Naive B cell (primary cell): ENCODE data around the gene SEC31B. TPM values are rescaled to one million over a fixed set of nuclear protein-coding genes. Genes with fewer than 3 reads are reported as not detected.

Experiments used
- ATAC-seq, 2 donors: fragments of 150-1000 bp; cut with Tn5 transposase; 2 replicates each; pipeline ENCODE4 v1.10.0; 2021; ENCODE audit warnings: low read depth in 2 of 2, mild to moderate bottlenecking in 2 of 2, moderate library complexity in 2 of 2
- DNase-seq: peaks from one replicate; pipeline ENCODE4 v3.0.0; 2022
- H3K27ac Mint-ChIP-seq, 6 donors: one replicate each; pipeline ENCODE4 v1.8.0; 2020 to 2022; ENCODE audit warnings: mild to moderate bottlenecking in 6 of 6, mixed read lengths in 6 of 6, moderate library complexity in 5 of 6, inconsistent platforms in 2 of 6
- H3K27me3 Mint-ChIP-seq, 3 donors: one replicate each; pipeline ENCODE4 v1.8.0; 2021 to 2022; ENCODE audit warnings: mixed read lengths in 3 of 3, mild to moderate bottlenecking in 1 of 3
- H3K36me3 Mint-ChIP-seq, 2 donors: one replicate each; pipeline ENCODE4 v1.8.0; 2020 to 2022; ENCODE audit warnings: mixed read lengths in 2 of 2, inconsistent platforms in 1 of 2, mild to moderate bottlenecking in 1 of 2
- H3K4me1 Mint-ChIP-seq, 3 donors: one replicate each; pipeline ENCODE4 v1.8.0; 2020 to 2022; ENCODE audit warnings: mixed read lengths in 3 of 3, inconsistent platforms in 1 of 3, mild to moderate bottlenecking in 1 of 3, moderate library complexity in 1 of 3
- H3K4me3 Mint-ChIP-seq, 8 donors: one replicate each; pipeline ENCODE4 v1.8.0; 2020 to 2022; ENCODE audit warnings: mild to moderate bottlenecking in 8 of 8, mixed read lengths in 8 of 8, moderate library complexity in 8 of 8, inconsistent platforms in 2 of 8
- H3K9me3 Mint-ChIP-seq, 7 donors: one replicate each; pipeline ENCODE4 v1.8.0; 2020 to 2022; ENCODE audit warnings: mixed read lengths in 7 of 7, mild to moderate bottlenecking in 5 of 7, inconsistent platforms in 2 of 7, moderate library complexity in 1 of 7
- polyA plus RNA-seq, 6 donors: library from polyadenylated mRNA; unstranded; fragments of 300-500 nt; fragmentation: Illumina TruSeq; gene quantifications; one replicate each; pipeline ENCODE4 v1.2.3, GENCODE V29; 2021; ENCODE audit warnings: low read depth in 6 of 6

Gene SEC31B
- polyA plus RNA-seq, 6 donors from 2014 or later, result 0.55 to 1.6 (median 0.83) TPM; not detected in 1

GRCh38 chr10:100506596-100507356 lies 12.9 kb downstream of the SEC31B start:
- H3K36me3 Mint-ChIP-seq, result peaks cover 13 to 23% of the 10 kb centered on the region in 2 donors
- no peaks in the 10 kb centered on the region for H3K27me3 Mint-ChIP-seq
- H3K27ac Mint-ChIP-seq, result no peak overlapping the region
- no peaks in the 10 kb centered on the region for H3K4me1 Mint-ChIP-seq
- peaks cover 0 to 1% (median 0%) of the 10 kb centered on the region in 7 donors for H3K9me3 Mint-ChIP-seq
- H3K4me3 Mint-ChIP-seq, result no peak overlapping the region
- ATAC-seq (no peak), DNase-seq (no peak)

DNA sequence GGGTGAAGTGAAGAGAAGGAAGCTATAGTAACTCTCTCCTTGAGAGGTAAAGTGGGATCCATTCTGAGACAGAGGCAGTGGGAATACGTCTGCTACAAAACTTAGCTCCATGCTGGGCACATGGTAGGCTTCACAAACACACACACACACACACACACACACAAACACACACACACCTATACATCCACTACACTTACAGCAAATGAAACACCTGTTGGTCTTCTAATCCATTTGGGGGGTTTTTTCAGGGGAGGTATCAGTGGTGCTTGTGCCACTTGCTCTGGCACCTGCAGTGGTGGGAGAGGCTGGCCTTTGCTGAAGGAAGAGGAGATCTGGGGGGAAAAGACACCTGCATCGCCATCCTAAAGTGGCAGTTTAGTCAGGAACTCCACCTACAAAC lies 14.5 kb downstream of the SEC31B start:
- peaks cover 22 to 30% of the 10 kb centered on the region in 2 donors for H3K36me3 Mint-ChIP-seq
- ATAC-seq, result no peak
- peaks cover 0 to 1% (median 0%) of the 10 kb centered on the region in 7 donors for H3K9me3 Mint-ChIP-seq
- no peak for DNase-seq
- H3K4me3 Mint-ChIP-seq, result no peak overlapping the region
- no peaks in the 10 kb centered on the region for H3K4me1 Mint-ChIP-seq
- H3K27me3 Mint-ChIP-seq, result no peaks in the 10 kb centered on the region
- no peak overlapping the region for H3K27ac Mint-ChIP-seq

DNA sequence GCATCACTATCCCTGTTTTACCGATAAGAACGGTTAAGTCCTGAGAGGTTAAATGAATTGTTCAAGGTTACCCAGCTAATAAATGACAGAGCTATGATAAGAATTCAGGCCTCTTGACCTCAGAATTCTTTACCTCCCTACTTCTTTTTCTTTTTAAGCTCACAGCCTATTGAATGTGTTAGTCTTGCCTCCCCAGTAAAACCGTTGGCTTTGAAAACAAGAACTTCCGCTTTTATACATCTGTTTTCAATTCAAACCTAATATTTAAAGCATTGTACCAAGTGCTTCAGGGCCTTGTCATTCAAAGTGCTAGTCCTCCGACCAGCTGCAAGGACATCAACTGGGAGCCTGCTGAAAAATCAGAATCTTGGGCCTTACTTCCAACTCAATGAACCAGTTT lies 15.6 kb downstream of the SEC31B start:
- H3K9me3 Mint-ChIP-seq, result peaks cover 0 to 1% (median 0%) of the 10 kb centered on the region in 7 donors
- no peak overlapping the region for H3K27ac Mint-ChIP-seq
- H3K4me1 Mint-ChIP-seq, result no peaks in the 10 kb centered on the region
- no peak for DNase-seq
- H3K4me3 Mint-ChIP-seq, result no peak overlapping the region
- no peak for ATAC-seq
- H3K36me3 Mint-ChIP-seq, result peaks cover 30 to 37% of the 10 kb centered on the region in 2 donors
- no peaks in the 10 kb centered on the region for H3K27me3 Mint-ChIP-seq

DNA sequence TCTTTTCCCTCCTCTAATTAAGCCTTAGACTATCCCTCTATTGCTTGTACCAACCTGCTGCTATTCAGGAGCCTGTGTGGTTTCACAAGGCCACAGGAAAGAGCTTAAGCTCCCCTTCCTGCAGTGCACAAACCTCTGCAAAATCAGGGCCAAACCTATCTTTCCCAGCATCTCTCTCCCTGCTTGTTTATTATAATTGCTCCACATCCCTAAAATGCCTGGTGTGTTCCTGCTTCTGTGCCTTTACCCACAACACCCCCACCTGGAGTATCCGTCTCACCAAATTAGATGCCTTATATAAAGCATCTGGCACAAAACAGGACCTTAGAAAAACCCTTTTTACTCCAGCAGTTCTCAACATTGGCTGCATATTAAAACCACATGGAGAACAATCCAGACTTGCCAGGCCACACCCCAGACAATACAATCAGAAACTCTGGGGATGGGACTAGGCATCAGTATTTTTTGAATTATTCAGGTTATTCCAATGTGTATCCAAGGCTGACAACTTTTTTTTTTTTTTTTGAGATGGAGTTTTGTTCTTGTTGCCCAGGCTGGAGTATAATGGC lies 16.7 kb downstream of the SEC31B start:
- H3K27me3 Mint-ChIP-seq, result no peaks in the 10 kb centered on the region
- no peak overlapping the region for H3K4me3 Mint-ChIP-seq
- H3K27ac Mint-ChIP-seq, result peak overlapping the region in 1 of 6 donors; percentile 48
- peaks cover 0 to 1% (median 0%) of the 10 kb centered on the region in 7 donors for H3K9me3 Mint-ChIP-seq
- no peak for DNase-seq
- ATAC-seq, result no peak
- H3K36me3 Mint-ChIP-seq, result peaks cover 31 to 33% of the 10 kb centered on the region in 2 donors
- no peaks in the 10 kb centered on the region for H3K4me1 Mint-ChIP-seq

DNA sequence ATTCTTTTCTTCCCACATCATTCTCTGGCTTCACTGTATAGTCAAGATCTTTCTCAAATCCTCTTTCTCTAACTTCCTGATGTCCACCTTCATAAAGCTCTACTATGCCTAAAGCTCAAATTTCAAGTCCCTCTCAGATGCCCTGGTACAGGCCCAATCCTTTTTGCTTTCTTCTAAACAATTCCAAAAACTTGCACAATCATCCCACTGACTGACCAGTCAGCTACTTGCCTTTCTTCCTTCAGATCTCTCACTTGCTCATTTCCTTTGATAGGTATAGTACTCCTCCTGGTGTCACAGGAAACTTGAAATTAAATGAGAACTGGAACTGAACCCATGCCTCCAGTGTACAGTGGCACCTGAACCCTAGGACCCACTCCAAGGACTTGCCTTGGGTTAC lies 18.2 kb downstream of the SEC31B start:
- Mint-ChIP-seq H3K4me1 (no peaks in the 10 kb centered on the region), H3K27me3 (no peaks in the 10 kb centered on the region), H3K9me3 (peaks cover 0 to 1% (median 0%) of the 10 kb centered on the region in 7 donors), H3K36me3 (peaks cover 25 to 41% of the 10 kb centered on the region in 2 donors), H3K4me3 (no peak overlapping the region), H3K27ac (no peak overlapping the region)
- no peak for DNase-seq
- no peak for ATAC-seq

GRCh38 chr10:100498059-100498458 lies 21.6 kb downstream of the SEC31B start:
- no peaks in the 10 kb centered on the region for H3K4me1 Mint-ChIP-seq
- no peaks in the 10 kb centered on the region for H3K27me3 Mint-ChIP-seq
- no peak overlapping the region for H3K4me3 Mint-ChIP-seq
- no peaks in the 10 kb centered on the region for H3K9me3 Mint-ChIP-seq
- DNase-seq (no peak), ATAC-seq (no peak)
- peaks cover 24 to 36% of the 10 kb centered on the region in 2 donors for H3K36me3 Mint-ChIP-seq
- H3K27ac Mint-ChIP-seq, result no peak overlapping the region

GRCh38 chr10:100496567-100496966 lies 23.1 kb downstream of the SEC31B start:
- DNase-seq, result no peak
- Mint-ChIP-seq H3K4me1 (no peaks in the 10 kb centered on the region), H3K27me3 (no peaks in the 10 kb centered on the region), H3K4me3 (no peak overlapping the region), H3K9me3 (no peaks in the 10 kb centered on the region), H3K36me3 (peaks cover 21 to 32% of the 10 kb centered on the region in 2 donors), H3K27ac (no peak overlapping the region)
- no peak for ATAC-seq

GRCh38 chr10:100490531-100490930 lies 29.1 kb downstream of the SEC31B start:
- no peak for ATAC-seq
- Mint-ChIP-seq H3K27ac (no peak overlapping the region), H3K4me1 (no peaks in the 10 kb centered on the region)

DNA sequence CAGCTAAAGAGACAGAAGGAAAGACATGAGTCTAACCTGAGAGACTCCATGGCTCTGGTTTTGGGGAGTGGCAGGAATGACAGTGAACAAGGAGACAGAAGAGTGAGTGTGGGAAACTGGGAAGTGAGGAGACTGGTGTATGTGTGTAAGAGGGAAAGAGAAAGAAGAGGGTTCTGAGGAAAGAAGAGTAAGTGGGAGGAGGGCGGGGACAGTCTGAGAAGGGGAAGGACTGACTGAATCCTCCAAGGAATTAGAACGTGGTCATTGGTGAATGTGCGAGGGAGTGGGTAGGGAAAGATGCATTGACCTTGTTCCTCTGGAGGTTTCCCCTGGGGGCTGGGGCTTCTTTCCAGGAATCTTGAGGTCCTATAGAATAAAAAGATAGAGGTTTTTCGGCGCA lies 30.3 kb downstream of the SEC31B start:
- H3K27me3 Mint-ChIP-seq, result no peaks in the 10 kb centered on the region
- no peaks in the 10 kb centered on the region for H3K4me1 Mint-ChIP-seq
- ATAC-seq (no peak), DNase-seq (no peak)
- peak overlapping the region in 1 of 6 donors; percentile 37 for H3K27ac Mint-ChIP-seq
- no peak overlapping the region for H3K4me3 Mint-ChIP-seq
- no peaks in the 10 kb centered on the region for H3K9me3 Mint-ChIP-seq
- H3K36me3 Mint-ChIP-seq, result peaks cover 28 to 36% of the 10 kb centered on the region in 2 donors

More at GRCh38 chr10:100490531-100490930, 29.1 kb downstream of the SEC31B start:
- no peak for DNase-seq
- no peak overlapping the region for H3K4me3 Mint-ChIP-seq
- H3K27me3 Mint-ChIP-seq, result no peaks in the 10 kb centered on the region
- H3K9me3 Mint-ChIP-seq, result no peaks in the 10 kb centered on the region
- H3K36me3 Mint-ChIP-seq, result peaks cover 28 to 38% of the 10 kb centered on the region in 2 donors

DNA sequence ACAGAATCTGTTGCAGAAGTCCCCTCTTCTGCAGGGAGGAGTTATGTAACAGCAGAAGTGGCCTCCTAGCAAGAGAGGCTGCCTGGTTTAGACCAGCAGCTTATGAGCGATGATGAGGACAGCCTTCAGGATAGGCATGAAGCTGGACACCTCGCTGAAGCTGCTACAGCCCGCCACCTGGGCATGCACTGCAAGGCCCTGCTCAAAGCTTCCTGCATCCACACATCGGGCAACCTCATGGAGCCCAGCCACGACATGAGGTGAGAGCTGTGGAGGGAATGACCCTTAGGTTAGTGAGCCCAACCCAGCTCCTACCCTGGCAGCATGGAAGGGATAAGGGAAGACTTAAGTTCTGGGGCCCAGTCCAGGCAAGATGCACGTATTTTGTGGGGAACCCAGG lies 32.1 kb downstream of the SEC31B start:
- H3K27me3 Mint-ChIP-seq, result peaks cover 0 to 11% (median 6%) of the 10 kb centered on the region in 3 donors
- ATAC-seq, result no peak
- peaks cover 23 to 27% of the 10 kb centered on the region in 2 donors for H3K36me3 Mint-ChIP-seq
- H3K27ac Mint-ChIP-seq, result no peak overlapping the region
- peaks cover 6 to 8% (median 7%) of the 10 kb centered on the region in 3 donors for H3K4me1 Mint-ChIP-seq
- H3K9me3 Mint-ChIP-seq, result no peaks in the 10 kb centered on the region
- no peak overlapping the region for H3K4me3 Mint-ChIP-seq
- DNase-seq, result no peak

DNA sequence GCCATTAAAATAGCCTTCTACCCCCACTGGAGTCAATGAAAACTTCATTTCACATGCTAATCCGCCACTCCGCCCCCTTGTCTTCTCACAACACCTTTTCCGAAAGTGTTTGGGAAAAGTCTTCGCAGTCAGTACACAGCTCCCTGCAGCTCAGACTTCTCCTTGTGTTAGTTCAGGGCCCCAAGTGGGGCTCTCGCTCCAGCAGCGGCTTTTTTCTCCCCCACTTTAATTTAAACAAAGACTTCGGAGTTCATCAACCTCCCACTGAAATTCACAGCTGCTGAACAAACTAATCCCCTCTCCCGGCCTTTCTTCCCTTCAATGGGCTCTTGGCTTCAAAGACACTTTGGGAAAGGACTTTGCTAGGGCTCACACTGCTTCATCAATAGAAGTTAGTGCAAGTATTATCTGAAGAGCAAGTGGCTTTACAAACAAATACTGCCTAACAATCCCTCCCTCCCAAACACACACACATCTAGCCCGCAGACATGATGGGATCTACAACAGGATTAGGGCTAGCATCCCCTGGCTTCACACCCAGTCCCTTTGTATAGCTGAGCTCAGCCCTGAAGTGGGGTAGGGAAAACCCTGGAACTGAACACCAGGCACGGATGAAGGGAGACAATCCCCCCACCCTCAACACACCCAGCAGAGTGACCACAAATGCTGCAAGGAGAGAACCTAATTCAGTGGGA lies 33.7 kb downstream of the SEC31B start:
- H3K27me3 Mint-ChIP-seq, result peaks cover 4 to 19% (median 12%) of the 10 kb centered on the region in 3 donors
- H3K27ac Mint-ChIP-seq, result peak overlapping the region in 1 of 6 donors; percentile 30
- peaks cover 10 to 19% (median 14%) of the 10 kb centered on the region in 3 donors for H3K4me1 Mint-ChIP-seq
- DNase-seq, result no peak
- peaks cover 27 to 30% of the 10 kb centered on the region in 2 donors for H3K36me3 Mint-ChIP-seq
- H3K9me3 Mint-ChIP-seq, result peaks cover 0 to 4% (median 0%) of the 10 kb centered on the region in 7 donors
- H3K4me3 Mint-ChIP-seq, result no peak overlapping the region
- no peak for ATAC-seq

DNA sequence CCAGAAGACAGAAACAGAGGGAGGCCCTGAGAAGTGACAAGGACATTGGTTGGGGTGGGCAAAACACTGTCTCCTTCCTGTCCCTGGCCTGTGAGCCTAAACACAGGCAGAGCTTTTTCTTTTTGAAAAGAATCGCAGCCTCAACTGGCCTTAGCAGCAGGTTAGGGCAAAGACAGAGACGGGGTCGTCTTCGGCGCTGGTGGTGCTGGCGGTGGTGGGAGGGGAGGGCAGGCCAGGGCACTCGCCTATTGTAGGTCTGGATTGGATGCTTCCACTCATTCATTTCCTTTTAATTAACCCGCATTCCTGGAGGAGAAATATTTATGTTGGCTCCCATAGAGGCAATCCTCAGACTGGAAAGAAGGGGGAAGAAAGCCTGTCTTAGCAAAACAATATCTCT lies 34.3 kb downstream of the SEC31B start:
- Mint-ChIP-seq H3K9me3 (peaks cover 0 to 4% (median 0%) of the 10 kb centered on the region in 7 donors), H3K4me3 (no peak overlapping the region), H3K4me1 (peaks cover 10 to 19% (median 14%) of the 10 kb centered on the region in 3 donors), H3K36me3 (peaks cover 23 to 29% of the 10 kb centered on the region in 2 donors), H3K27ac (peak overlapping the region in 1 of 6 donors; percentile 63), H3K27me3 (peaks cover 5 to 23% (median 16%) of the 10 kb centered on the region in 3 donors)
- DNase-seq (no peak), ATAC-seq (no peak)

- H3K27me3 Mint-ChIP-seq, result peaks cover 16 to 36% (median 24%) of the 10 kb centered on the region in 3 donors
- peaks cover 13 to 16% of the 10 kb centered on the region in 2 donors for H3K36me3 Mint-ChIP-seq
- peaks cover 10 to 19% (median 14%) of the 10 kb centered on the region in 3 donors for H3K4me1 Mint-ChIP-seq
- DNase-seq (no peak), ATAC-seq (no peak)
- H3K27ac Mint-ChIP-seq, result no peak overlapping the region
- H3K4me3 Mint-ChIP-seq, result peak overlapping the region in 4 of 8 donors; percentile 21 to 85 (median 68)
- peaks cover 0 to 4% (median 0%) of the 10 kb centered on the region in 7 donors for H3K9me3 Mint-ChIP-seq
These were observed 35.6 kb downstream of the SEC31B start for GRCh38 chr10:100483876-100484666.
